OCI-LY7 (cell line): ENCODE data around the gene MAGIX. TPM values are rescaled to one million over a fixed set of nuclear protein-coding genes. Genes with fewer than 3 reads are reported as not detected.
"Not testable (repeated sequence)": the region's sequence is repeated elsewhere in the genome, so short reads cannot be mapped to it uniquely, and the experiment has no call there.

Experiments
- BruUV-seq: library from RNA; stranded (reverse); fragments of 400-500 nt; replicated peaks from 2 replicates; lab custom pipeline; 2021; lab: Mats Ljungman, UMichigan
- CTCF ChIA-PET: fragments of 300-600 bp; sonication (Branson Sonifier 250); formaldehyde crosslinking; loops from one replicate; lab custom pipeline; 2022; ENCODE audit warnings: antibody characterized with exemption; ENCODE audit not compliant: unreplicated experiment; lab: Charles Lee
- POLR2A ChIA-PET: fragments of 300-600 bp; sonication (Branson Sonifier 250); formaldehyde crosslinking; loops from one replicate; lab custom pipeline; 2022; ENCODE audit warnings: antibody characterized with exemption; lab: Charles Lee
- DNase-seq: peaks from one replicate; pipeline ENCODE4 v3.0.0-alpha.2; 2015; ENCODE audit warnings: low spot score
- H2AFZ ChIP-seq: fragments of 200-600 bp; sonication (generic), shearing (Covaris generic); 2 replicates; pipeline ENCODE4 v1.6.1; 2014; ENCODE audit warnings: mild to moderate bottlenecking, antibody characterized with exemption, low read length, moderate library complexity
- H3K27ac ChIP-seq: fragments of 200-600 bp; sonication (generic); 2 replicates; pipeline ENCODE4 v1.5.1; 2014; ENCODE audit warnings: mixed run types, low read depth, mild to moderate bottlenecking, moderate library complexity, low read length, inconsistent platforms; ENCODE audit not compliant: poor library complexity, severe bottlenecking
- H3K36me3 ChIP-seq: fragments of 200-600 bp; sonication (generic); 2 replicates; pipeline ENCODE4 v1.6.1; 2014; ENCODE audit warnings: mild to moderate bottlenecking, antibody characterized with exemption, low read length, moderate library complexity, mixed read lengths; ENCODE audit not compliant: insufficient read depth
- H3K4me1 ChIP-seq: fragments of 200-600 bp; sonication (generic); 2 replicates; pipeline ENCODE4 v1.5.1; 2014; ENCODE audit warnings: mild to moderate bottlenecking, low read length; ENCODE audit not compliant: insufficient read depth, poor library complexity, severe bottlenecking
- H3K4me2 ChIP-seq: fragments of 200-600 bp; sonication (generic); 2 replicates; pipeline ENCODE4 v1.6.1; 2014; ENCODE audit warnings: mild to moderate bottlenecking, low read length
- H3K4me3 ChIP-seq: fragments of 200-600 bp; sonication (generic); 2 replicates; pipeline ENCODE4 v1.5.1; 2014; ENCODE audit warnings: mild to moderate bottlenecking, low read depth, low read length; ENCODE audit not compliant: poor library complexity, severe bottlenecking
- H3K79me2 ChIP-seq: fragments of 200-600 bp; sonication (generic); 2 replicates; pipeline ENCODE4 v1.6.1; 2016; ENCODE audit warnings: low read depth, mild to moderate bottlenecking, low read length, moderate library complexity, mixed read lengths; ENCODE audit not compliant: insufficient read depth
- H3K9me2 ChIP-seq: fragments of 200-600 bp; sonication (generic); 2 replicates; pipeline ENCODE4 v1.6.1; 2016; ENCODE audit warnings: mild to moderate bottlenecking, low read length, mixed read lengths; ENCODE audit not compliant: insufficient read depth
- H3K9me3 ChIP-seq: fragments of 200-600 bp; sonication (generic); 2 replicates; pipeline ENCODE4 v1.6.1; 2014; ENCODE audit warnings: mild to moderate bottlenecking, mixed run types, low read length, mixed read lengths
- H4K20me1 ChIP-seq: fragments of 200-600 bp; sonication (generic); 2 replicates; pipeline ENCODE4 v1.6.1; 2014; ENCODE audit warnings: mild to moderate bottlenecking, antibody characterized with exemption, low read length, moderate library complexity, mixed read lengths; ENCODE audit not compliant: insufficient read depth
- EZH2phosphoT487 ChIP-seq: fragments of 200-600 bp; sonication (generic); IDR thresholded peaks from 2 replicates; pipeline ENCODE4 v1.6.1; 2018; ENCODE audit warnings: low read depth, borderline replicate concordance, mild to moderate bottlenecking, mixed run types, antibody characterized with exemption, low read length, moderate library complexity, mixed read lengths
- intact Hi-C: fragments of 100-400 bp; cut with micrococcal nuclease; formaldehyde crosslinking; loops from one replicate; pipeline ENCODE4 v1.10.0; 2022; ENCODE audit not compliant: unreplicated experiment
- total RNA-seq, 2 experiments: library from RNA; depleted of rRNA in 1 of 2; stranded (reverse); fragments of >200 nt in 1 of 2; shearing (Covaris generic) in 1 of 2; gene quantifications; 2 replicates each; pipeline ENCODE4 v1.2.3, GENCODE V29; 2014 to 2022
- TF ChIP-seq, protein P1 (sequence below): fragments of 200-600 bp; sonication (generic); conservative IDR thresholded peaks from 2 replicates; pipeline ENCODE4 v1.5.1; 2014; ENCODE audit warnings: mild to moderate bottlenecking, antibody characterized with exemption, low read length, moderate library complexity, mixed read lengths

MAGIX gene
- total RNA-seq, 2 experiments from 2014 or later = 0.85 to 1.7 TPM

GRCh38 chrX:49117581-49117980 lies 45.0 kb upstream of the MAGIX start:
- no peaks in the 10 kb centered on the region for H3K9me2 ChIP-seq
- H3K36me3 ChIP-seq = peaks cover 31% of the 10 kb centered on the region
- no peak overlapping the region for H3K4me2 ChIP-seq
- H3K27ac ChIP-seq = no peak overlapping the region
- H2AFZ ChIP-seq = no peak overlapping the region
- H3K9me3 ChIP-seq = no peaks in the 10 kb centered on the region
- TF ChIP-seq, protein P1, sequence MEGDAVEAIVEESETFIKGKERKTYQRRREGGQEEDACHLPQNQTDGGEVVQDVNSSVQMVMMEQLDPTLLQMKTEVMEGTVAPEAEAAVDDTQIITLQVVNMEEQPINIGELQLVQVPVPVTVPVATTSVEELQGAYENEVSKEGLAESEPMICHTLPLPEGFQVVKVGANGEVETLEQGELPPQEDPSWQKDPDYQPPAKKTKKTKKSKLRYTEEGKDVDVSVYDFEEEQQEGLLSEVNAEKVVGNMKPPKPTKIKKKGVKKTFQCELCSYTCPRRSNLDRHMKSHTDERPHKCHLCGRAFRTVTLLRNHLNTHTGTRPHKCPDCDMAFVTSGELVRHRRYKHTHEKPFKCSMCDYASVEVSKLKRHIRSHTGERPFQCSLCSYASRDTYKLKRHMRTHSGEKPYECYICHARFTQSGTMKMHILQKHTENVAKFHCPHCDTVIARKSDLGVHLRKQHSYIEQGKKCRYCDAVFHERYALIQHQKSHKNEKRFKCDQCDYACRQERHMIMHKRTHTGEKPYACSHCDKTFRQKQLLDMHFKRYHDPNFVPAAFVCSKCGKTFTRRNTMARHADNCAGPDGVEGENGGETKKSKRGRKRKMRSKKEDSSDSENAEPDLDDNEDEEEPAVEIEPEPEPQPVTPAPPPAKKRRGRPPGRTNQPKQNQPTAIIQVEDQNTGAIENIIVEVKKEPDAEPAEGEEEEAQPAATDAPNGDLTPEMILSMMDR = no peak
- no peak for TF ChIP-seq EZH2phosphoT487
- H4K20me1 ChIP-seq = no peaks in the 10 kb centered on the region
- no TSS peak for BruUV-seq
- H3K4me1 ChIP-seq = peaks cover 4% of the 10 kb centered on the region
- no peak for DNase-seq
- POLR2A ChIA-PET = no interaction called here
- peaks cover 2% of the 10 kb centered on the region; the same call in 1 of the 2 replicates for H3K79me2 ChIP-seq
- CTCF ChIA-PET = no interaction called here
- intact Hi-C loops = no loop called here
- no peak overlapping the region for H3K4me3 ChIP-seq

- Histone ChIP-seq H3K9me3 (no peaks in the 10 kb centered on the region), H3K4me1 (peaks cover 7% of the 10 kb centered on the region), H2AFZ (no peak overlapping the region), H3K36me3 (peaks cover 22% of the 10 kb centered on the region), H3K4me3 (no peak overlapping the region), H3K9me2 (no peaks in the 10 kb centered on the region), H4K20me1 (no peaks in the 10 kb centered on the region), H3K27ac (no peak overlapping the region), H3K79me2 (peaks cover 11% of the 10 kb centered on the region), H3K4me2 (no peak overlapping the region)
- ChIA-PET POLR2A (no interaction called here), CTCF (no interaction called here)
- intact Hi-C loops = loop anchor here (5.0 to 10.0 kb wide), 2 partner anchors 42 to 145 kb away; partner anchors contain the start of genes FOXP3, MAGIX and PPP1R3F
- DNase-seq = no peak
- TF ChIP-seq EZH2phosphoT487 = no peak
- TF ChIP-seq, protein P1 = peak; percentile 32; the same call in 1 of the 2 replicates
- no TSS peak for BruUV-seq
Measured at GRCh38 chrX:49120091-49120490, 42.5 kb upstream of the MAGIX start.

DNA sequence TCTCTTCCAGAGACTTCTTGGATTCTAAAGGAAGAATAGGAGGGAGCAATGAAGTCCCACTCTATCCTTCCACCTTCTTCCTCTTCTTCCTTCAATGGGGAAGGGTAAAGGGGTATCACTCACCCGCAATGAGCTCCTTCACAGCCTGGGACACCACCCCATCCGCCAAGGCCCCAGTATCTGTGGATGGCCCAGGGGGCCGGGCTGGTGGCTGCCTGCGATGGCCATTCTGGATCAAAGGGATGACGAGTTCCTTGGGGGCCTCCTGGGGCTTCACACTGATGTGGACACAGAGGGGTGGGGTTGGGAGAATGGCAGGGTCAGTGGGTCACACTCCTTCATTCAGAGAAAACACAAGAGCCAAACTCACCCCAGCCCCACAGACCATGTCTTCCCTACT lies 40.1 kb upstream of the MAGIX start:
- Histone ChIP-seq H4K20me1 (no peaks in the 10 kb centered on the region), H3K4me2 (peak overlapping the region; percentile 89), H2AFZ (no peak overlapping the region), H3K79me2 (peaks cover 11% of the 10 kb centered on the region), H3K9me3 (no peaks in the 10 kb centered on the region), H3K36me3 (peaks cover 14% of the 10 kb centered on the region), H3K9me2 (no peaks in the 10 kb centered on the region), H3K4me3 (peak overlapping the region; percentile 99), H3K4me1 (peaks cover 7% of the 10 kb centered on the region), H3K27ac (no peak overlapping the region)
- intact Hi-C loops = loop anchor here (5.0 to 10.0 kb wide), 2 partner anchors 40 to 142 kb away; partner anchors contain the start of genes FOXP3, MAGIX and PPP1R3F
- DNase-seq = no peak
- ChIA-PET CTCF (no interaction called here), POLR2A (no interaction called here)
- no TSS peak for BruUV-seq
- no peak for TF ChIP-seq EZH2phosphoT487
- TF ChIP-seq, protein P1 = no peak

DNA sequence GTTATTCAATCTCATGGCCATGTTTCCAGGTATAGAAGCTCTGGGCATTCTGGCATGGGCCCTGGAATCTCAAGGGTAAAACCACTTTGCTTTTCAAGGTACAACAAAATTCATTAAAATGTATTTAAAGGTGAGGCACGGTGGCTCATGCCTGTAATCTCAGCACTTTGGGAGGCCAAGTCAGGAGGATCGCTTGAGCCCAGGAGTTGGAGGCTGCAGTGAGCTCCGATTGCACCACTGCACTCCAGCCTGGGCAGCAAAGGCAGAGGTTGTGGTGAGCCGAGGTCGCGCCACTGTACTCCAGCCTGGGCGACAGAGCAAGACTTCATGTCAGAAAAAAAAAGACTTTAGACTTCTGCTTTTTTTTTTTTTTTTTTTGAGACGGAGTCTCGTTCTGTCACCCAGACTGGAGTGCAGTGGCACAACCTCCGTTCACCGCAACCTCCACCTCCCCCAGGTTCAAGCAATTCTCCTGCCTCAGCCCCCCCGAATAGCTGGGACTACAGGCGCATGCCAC lies 34.8 kb upstream of the MAGIX start:
- H3K9me2 ChIP-seq, H4K20me1 ChIP-seq, POLR2A ChIA-PET, H3K9me3 ChIP-seq, H3K79me2 ChIP-seq, H3K4me1 ChIP-seq, H3K4me3 ChIP-seq, H2AFZ ChIP-seq, BruUV-seq, CTCF ChIA-PET, H3K4me2 ChIP-seq, H3K27ac ChIP-seq, H3K36me3 ChIP-seq, DNase-seq: not testable (repeated sequence)
- intact Hi-C loops = loop anchor here (10.0 kb wide), 1 partner anchor 137 kb away; the partner anchor contains the start of genes FOXP3 and PPP1R3F
